CD4-positive, alpha-beta T cell (primary cell): ENCODE data around the gene SLC24A3. TPM values are rescaled to one million over a fixed set of nuclear protein-coding genes. Genes with fewer than 3 reads are reported as not detected.

Experiments used
- ATAC-seq: fragments of 200-7000 bp; cut with Tn5 transposase; one replicate; pipeline ENCODE4 v1.10.0; 2022; ENCODE audit warnings: mild to moderate bottlenecking; ENCODE audit not compliant: poor library complexity
- CTCF ChIA-PET: fragments of 350-600 bp; sonication (Branson Sonifier 250); formaldehyde crosslinking; loops from one replicate; lab custom pipeline; 2021; ENCODE audit warnings: antibody characterized with exemption, inconsistent platforms; lab: Charles Lee
- POLR2A ChIA-PET: fragments of 350-600 bp; sonication (Branson Sonifier 250); formaldehyde crosslinking; loops from one replicate; lab custom pipeline; 2021; ENCODE audit warnings: antibody characterized with exemption, inconsistent platforms; lab: Charles Lee
- DNase-seq, 14 experiments: peaks; one replicate each; pipeline ENCODE4 v3.0.0-alpha.2; 2013 to 2020; ENCODE audit warnings: mixed read lengths in 2 of 14
- H3K27ac ChIP-seq, 2 donors: one replicate each; pipeline versions ENCODE4 v1.5.1 to v1.7.0; 2013; ENCODE audit warnings: low read length in 2 of 2, low read depth in 1 of 2, mild to moderate bottlenecking in 1 of 2
- H3K27me3 ChIP-seq, 2 experiments: 1 replicate in 1 of 2; 2 replicates in 1 of 2; pipeline versions ENCODE4 v1.6.1 to v1.7.0; 2013; ENCODE audit warnings: low read length in 2 of 2, control low read depth in 1 of 2, mild to moderate bottlenecking in 1 of 2, moderate library complexity in 1 of 2; ENCODE audit not compliant: insufficient read depth in 2 of 2, control insufficient read depth in 1 of 2
- H3K36me3 ChIP-seq: one replicate; pipeline ENCODE4 v1.6.1; 2013; ENCODE audit warnings: low read length, control low read depth; ENCODE audit not compliant: insufficient read depth
- H3K4me1 ChIP-seq: one replicate; pipeline ENCODE4 v1.6.1; 2013; ENCODE audit warnings: low read length, control low read depth; ENCODE audit not compliant: insufficient read depth
- H3K4me3 ChIP-seq: one replicate; pipeline ENCODE4 v1.5.1; 2013; ENCODE audit warnings: mild to moderate bottlenecking, low read length, moderate library complexity
- H3K9me3 ChIP-seq, 2 experiments: 1 replicate in 1 of 2; 2 replicates in 1 of 2; pipeline versions ENCODE4 v1.6.1 to v1.7.0; 2013; ENCODE audit warnings: low read length in 2 of 2, mild to moderate bottlenecking in 2 of 2, control low read depth in 1 of 2, moderate library complexity in 1 of 2; ENCODE audit not compliant: control insufficient read depth in 1 of 2, insufficient read depth in 1 of 2
- H3K27ac Mint-ChIP-seq: one replicate; pipeline ENCODE4 v1.8.0; 2020; ENCODE audit warnings: mixed read lengths
- H3K27me3 Mint-ChIP-seq: one replicate; pipeline ENCODE4 v1.8.0; 2021; ENCODE audit warnings: mixed read lengths
- H3K36me3 Mint-ChIP-seq: one replicate; pipeline ENCODE4 v1.8.0; 2021; ENCODE audit warnings: low read depth, mixed read lengths
- H3K4me1 Mint-ChIP-seq: one replicate; pipeline ENCODE4 v1.8.0; 2021; ENCODE audit warnings: low read depth, mixed read lengths
- H3K4me3 Mint-ChIP-seq: one replicate; pipeline ENCODE4 v1.8.0; 2020; ENCODE audit warnings: mild to moderate bottlenecking, mixed read lengths
- H3K9me3 Mint-ChIP-seq: one replicate; pipeline ENCODE4 v1.8.0; 2020; ENCODE audit warnings: mixed read lengths
- CTCF ChIP-seq: fragments of 200-600 bp; IDR thresholded peaks from one replicate; pipeline ENCODE4 v1.8.0; 2022; ENCODE audit warnings: antibody characterized with exemption, mild to moderate bottlenecking
- intact Hi-C, 2 experiments: fragments of 100-400 bp; cut with DNase I in 1 of 2; cut with micrococcal nuclease in 1 of 2; formaldehyde crosslinking; loops; one replicate each; pipeline versions ENCODE4 v1.15.1 to v1.9.0; 2023 to 2025; cut with DNase I, micrococcal nuclease
- total RNA-seq, 174 experiments: library from RNA in 2 of 174; stranded (reverse) in 2 of 174; gene quantifications; one replicate each; pipeline ENCODE4 v1.2.3 and lab custom pipeline; 2021 to 2026

Gene SLC24A3
- total RNA-seq, 2 experiments from 2014 or later, result not detected

- DNase-seq, result no peak
- ChIA-PET CTCF (no interaction called here), POLR2A (no interaction called here)
- Mint-ChIP-seq H3K4me1 (no peaks in the 10 kb centered on the region), H3K9me3 (peaks cover 6% of the 10 kb centered on the region), H3K27ac (no peak overlapping the region), H3K36me3 (no peaks in the 10 kb centered on the region), H3K27me3 (peaks cover 6% of the 10 kb centered on the region), H3K4me3 (no peak overlapping the region)
- H3K27ac ChIP-seq, result no peak overlapping the region
- no peaks in the 10 kb centered on the region for H3K4me1 ChIP-seq
- ATAC-seq, result no peak
- intact Hi-C loops, result no loop called here
- no peaks in the 10 kb centered on the region for H3K36me3 ChIP-seq
- no peak overlapping the region for H3K4me3 ChIP-seq
- H3K9me3 ChIP-seq, result no peaks in the 10 kb centered on the region
- no peaks in the 10 kb centered on the region for H3K27me3 ChIP-seq
- TF ChIP-seq CTCF, result no peak
Observed at GRCh38 chr20:19404826-19405225, 192.4 kb downstream of the SLC24A3 start.

GRCh38 chr20:19405958-19406357 is 193.5 kb downstream of the SLC24A3 start:
- H3K27ac ChIP-seq, result no peak overlapping the region
- TF ChIP-seq CTCF, result no peak

DNA sequence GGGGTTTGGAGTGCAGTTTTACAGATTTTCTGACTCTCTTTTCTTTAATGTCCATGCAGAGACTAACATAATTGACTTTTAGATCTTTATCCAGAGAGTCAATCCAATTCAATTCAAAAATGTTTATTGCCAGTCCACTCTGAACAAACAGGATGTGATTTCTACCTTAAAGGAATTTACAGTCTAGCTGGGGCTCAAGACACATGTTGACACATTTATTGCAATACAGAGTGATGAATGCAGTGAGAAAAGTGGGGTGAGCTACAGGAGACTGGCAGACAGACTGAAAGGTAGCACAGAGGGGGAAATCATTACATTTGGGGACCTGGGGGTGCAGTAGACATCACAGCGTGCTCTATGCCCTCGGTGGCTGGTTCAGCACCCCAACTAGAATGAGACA is 193.9 kb downstream of the SLC24A3 start:
- H3K4me3 Mint-ChIP-seq, result no peak overlapping the region
- no peaks in the 10 kb centered on the region for H3K9me3 Mint-ChIP-seq
- H3K36me3 Mint-ChIP-seq, result no peaks in the 10 kb centered on the region
- TF ChIP-seq CTCF, result no peak
- H3K36me3 ChIP-seq, result no peaks in the 10 kb centered on the region
- DNase-seq, result no peak
- ChIA-PET POLR2A (no interaction called here), CTCF (no interaction called here)
- no peak overlapping the region for H3K27ac Mint-ChIP-seq
- H3K4me1 ChIP-seq, result no peaks in the 10 kb centered on the region
- peaks cover 6% of the 10 kb centered on the region for H3K27me3 Mint-ChIP-seq
- no peaks in the 10 kb centered on the region for H3K4me1 Mint-ChIP-seq
- no peak for ATAC-seq
- no peak overlapping the region for H3K27ac ChIP-seq
- H3K27me3 ChIP-seq, result no peaks in the 10 kb centered on the region
- no peak overlapping the region for H3K4me3 ChIP-seq
- no peaks in the 10 kb centered on the region for H3K9me3 ChIP-seq
- intact Hi-C loops, result no loop called here

More at GRCh38 chr20:19405958-19406357, 193.5 kb downstream of the SLC24A3 start:
- H3K27me3 ChIP-seq, result no peaks in the 10 kb centered on the region
- intact Hi-C loops, result no loop called here
- Mint-ChIP-seq H3K27me3 (peaks cover 6% of the 10 kb centered on the region), H3K9me3 (no peaks in the 10 kb centered on the region), H3K4me1 (no peaks in the 10 kb centered on the region), H3K4me3 (no peak overlapping the region), H3K27ac (no peak overlapping the region), H3K36me3 (no peaks in the 10 kb centered on the region)
- no peaks in the 10 kb centered on the region for H3K9me3 ChIP-seq
- POLR2A ChIA-PET, result no interaction called here
- H3K4me1 ChIP-seq, result no peaks in the 10 kb centered on the region
- no peaks in the 10 kb centered on the region for H3K36me3 ChIP-seq
- no peak overlapping the region for H3K4me3 ChIP-seq
- DNase-seq, result no peak
- no peak for ATAC-seq
- CTCF ChIA-PET, result no interaction called here
